Esophagus muscularis mucosa (tissue), 3 donors: ENCODE measurements around the gene SLN.

Source experiments
- CTCF ChIP-seq, 3 experiments: fragments of 200-600 bp in 2 of 3; fragments of 450-650 bp in 1 of 3; sonication (generic) in 2 of 3; IDR thresholded peaks; one replicate each; pipeline ENCODE4 v1.5.1; 2017 to 2019; ENCODE audit warnings: antibody characterized with exemption in 3 of 3, mild to moderate bottlenecking in 2 of 3, moderate library complexity in 1 of 3
- POLR2A ChIP-seq: fragments of 450-650 bp; IDR thresholded peaks from one replicate; pipeline ENCODE4 v1.6.1; 2017; ENCODE audit warnings: antibody characterized with exemption, moderate library complexity, mild to moderate bottlenecking, low read depth

DNA sequence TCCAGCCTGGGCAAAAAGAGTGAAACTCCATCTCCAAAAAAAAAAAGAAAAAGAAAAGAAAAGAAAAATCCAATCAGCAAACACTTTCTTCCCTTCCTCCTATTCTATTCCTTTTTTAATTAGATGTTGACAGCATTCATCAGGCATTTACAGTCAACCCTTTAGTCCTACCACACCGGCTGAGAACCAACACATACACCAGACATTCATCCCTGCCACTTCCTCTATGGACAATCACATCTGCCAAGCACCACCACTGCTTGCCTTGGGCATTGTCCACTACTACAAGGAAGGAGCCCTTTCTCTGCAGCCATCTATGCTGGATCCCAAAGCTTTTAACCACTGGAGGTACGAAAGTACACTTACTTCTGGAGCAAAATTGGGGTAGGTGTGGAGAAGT, 9.4 kb upstream of the SLN start:
- no peak for TF ChIP-seq CTCF (IDR thresholded peaks at IDR 0.05)
- TF ChIP-seq POLR2A, result no peak
